Measurements from ENCODE around the gene TMA7B.

Gene TMA7B

DNA sequence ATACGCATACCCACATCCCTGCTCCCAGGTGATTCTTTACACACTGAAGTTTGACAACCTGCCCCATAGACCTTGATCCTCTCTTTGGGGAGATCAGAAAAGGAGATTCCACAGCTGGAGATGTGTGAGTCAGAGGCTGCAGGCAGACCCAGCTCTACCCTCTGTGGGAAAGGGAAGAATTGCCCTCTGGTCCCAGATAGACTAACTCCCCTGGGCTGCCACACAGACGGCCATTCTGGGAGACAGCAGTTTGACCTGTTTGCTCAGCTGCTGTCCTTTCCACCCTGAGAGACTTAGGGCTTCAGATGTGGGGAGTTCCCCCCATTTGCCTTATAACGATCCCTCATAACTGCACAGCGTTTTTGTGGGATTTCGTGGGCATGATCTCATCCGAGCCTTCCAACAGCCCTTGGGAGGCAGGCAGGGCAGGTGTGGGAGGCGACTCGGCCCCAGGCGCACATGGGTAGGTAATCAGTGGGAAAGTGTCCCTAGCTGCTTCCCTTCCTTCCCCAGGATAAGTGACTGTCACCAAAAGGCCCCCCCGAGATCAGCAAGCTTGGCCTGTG, 48.6 kb downstream of the TMA7B start:
- TF ChIP-seq, protein P1, sequence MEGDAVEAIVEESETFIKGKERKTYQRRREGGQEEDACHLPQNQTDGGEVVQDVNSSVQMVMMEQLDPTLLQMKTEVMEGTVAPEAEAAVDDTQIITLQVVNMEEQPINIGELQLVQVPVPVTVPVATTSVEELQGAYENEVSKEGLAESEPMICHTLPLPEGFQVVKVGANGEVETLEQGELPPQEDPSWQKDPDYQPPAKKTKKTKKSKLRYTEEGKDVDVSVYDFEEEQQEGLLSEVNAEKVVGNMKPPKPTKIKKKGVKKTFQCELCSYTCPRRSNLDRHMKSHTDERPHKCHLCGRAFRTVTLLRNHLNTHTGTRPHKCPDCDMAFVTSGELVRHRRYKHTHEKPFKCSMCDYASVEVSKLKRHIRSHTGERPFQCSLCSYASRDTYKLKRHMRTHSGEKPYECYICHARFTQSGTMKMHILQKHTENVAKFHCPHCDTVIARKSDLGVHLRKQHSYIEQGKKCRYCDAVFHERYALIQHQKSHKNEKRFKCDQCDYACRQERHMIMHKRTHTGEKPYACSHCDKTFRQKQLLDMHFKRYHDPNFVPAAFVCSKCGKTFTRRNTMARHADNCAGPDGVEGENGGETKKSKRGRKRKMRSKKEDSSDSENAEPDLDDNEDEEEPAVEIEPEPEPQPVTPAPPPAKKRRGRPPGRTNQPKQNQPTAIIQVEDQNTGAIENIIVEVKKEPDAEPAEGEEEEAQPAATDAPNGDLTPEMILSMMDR (conservative IDR thresholded peaks at IDR 0.05; ENCODE audit: low read depth, low read length), result no peak
- no peak for DNase-seq (ENCODE audit: low read depth)
- no peak overlapping the region for H3K4me3 ChIP-seq (ENCODE audit: low read length)

DNA sequence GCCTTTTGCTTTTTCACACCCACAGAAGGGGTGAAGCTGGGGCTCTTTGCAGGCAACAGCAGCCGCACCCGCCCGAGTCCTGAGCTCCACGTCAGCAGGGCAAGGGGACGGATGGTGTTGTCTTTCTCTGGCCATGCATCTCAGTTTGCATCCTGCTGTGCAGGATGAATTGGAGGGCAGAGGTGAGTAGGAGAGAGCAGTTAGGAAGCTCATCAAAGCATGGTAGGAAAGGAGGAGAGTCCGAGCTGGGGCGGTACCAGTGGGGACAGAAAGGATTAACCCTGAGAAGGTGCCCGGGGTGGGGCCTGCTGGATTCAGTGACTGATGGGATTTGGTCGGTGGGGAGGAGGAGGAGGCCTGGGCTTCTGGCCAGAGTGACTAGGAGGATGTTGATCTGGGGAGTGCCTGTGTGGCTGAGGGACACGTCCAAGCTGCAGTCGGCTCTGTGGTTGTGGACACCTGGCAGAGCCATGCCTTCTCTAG, 49.1 kb downstream of the TMA7B start:
- H3K4me3 ChIP-seq (ENCODE audit: low read length), result no peak overlapping the region
- no peak for DNase-seq (ENCODE audit: low read depth)

GRCh38 chr22:40009951-40010671, 49.9 kb downstream of the TMA7B start:
- DNase-seq (ENCODE audit: low read depth), result no peak
- no peak overlapping the region for H3K4me3 ChIP-seq (ENCODE audit: low read length)
- TF ChIP-seq, protein P1 (conservative IDR thresholded peaks at IDR 0.05; ENCODE audit: low read depth, low read length), result no peak

More for the DNA sequence above, 49.1 kb downstream of the TMA7B start:
- TF ChIP-seq, protein P1 (conservative IDR thresholded peaks at IDR 0.05; ENCODE audit: low read depth, low read length), result no peak

DNA sequence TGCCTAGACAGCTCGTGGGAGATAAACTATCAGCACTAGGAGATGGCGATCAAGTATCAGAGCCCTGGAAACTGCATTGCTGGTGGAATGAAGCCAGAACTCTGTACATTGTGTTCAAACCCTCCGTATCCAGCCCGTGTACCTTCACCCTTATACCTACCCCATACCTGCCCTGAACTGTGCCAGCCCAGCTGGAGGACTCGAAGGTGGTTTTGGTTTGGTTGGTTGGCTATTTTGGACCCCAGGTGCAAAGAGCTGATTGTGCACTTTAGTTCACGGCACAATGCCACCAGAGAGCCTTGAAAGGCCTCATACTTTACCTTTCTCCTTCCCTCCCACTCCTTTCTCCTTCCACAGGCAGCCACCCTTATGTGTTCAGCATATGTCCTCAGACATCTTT, 50.5 kb downstream of the TMA7B start:
- TF ChIP-seq, protein P1 (conservative IDR thresholded peaks at IDR 0.05; ENCODE audit: low read depth, low read length), result no peak
- no peak overlapping the region for H3K4me3 ChIP-seq (ENCODE audit: low read length)
- DNase-seq (ENCODE audit: low read depth), result no peak

Data from retinal pigment epithelial cell (primary cell).